C4-2B (cell line): ENCODE measurements around the gene AIFM1.
A peak's percentile ranks its signal among the peaks of the same experiment; 100 is the strongest.

Experiments used
- H3K27ac ChIP-seq: fragments of 450-650 bp; 2 replicates; pipeline ENCODE4 v1.5.1; 2017
- CTCF ChIP-seq: fragments of 450-650 bp; conservative IDR thresholded peaks from 2 replicates; pipeline ENCODE4 v1.5.1; 2017; ENCODE audit warnings: mild to moderate bottlenecking
- ZFX ChIP-seq: fragments of 450-650 bp; IDR thresholded peaks from 2 replicates; pipeline ENCODE4 v1.6.1; 2017

AIFM1 gene

GRCh38 chrX:130081421-130082045 lies 84.1 kb downstream of the AIFM1 start:
- TF ChIP-seq ZFX (no peak), CTCF (no peak)
- no peak overlapping the region for H3K27ac ChIP-seq

GRCh38 chrX:130080791-130081367 lies 84.8 kb downstream of the AIFM1 start:
- H3K27ac ChIP-seq = no peak overlapping the region

GRCh38 chrX:130079824-130080406 lies 85.7 kb downstream of the AIFM1 start:
- TF ChIP-seq ZFX (no peak), CTCF (peak; percentile 79)
- no peak overlapping the region for H3K27ac ChIP-seq

More at GRCh38 chrX:130080791-130081367, 84.8 kb downstream of the AIFM1 start:
- no peak for TF ChIP-seq ZFX
- TF ChIP-seq CTCF = no peak
